ENCODE results near the gene TSPAN9. TPM values are rescaled to one million over a fixed set of nuclear protein-coding genes. Genes with fewer than 3 reads are reported as not detected.

TSPAN9 gene
- total RNA-seq, 2 experiments from 2014 or later: 0.07 TPM; not detected in 1

GRCh38 chr12:3152011-3152511 lies 74.9 kb downstream of the TSPAN9 start:
- no peak for TF ChIP-seq CTCF (IDR thresholded peaks at IDR 0.05)
- H3K4me3 Mint-ChIP-seq: no peak overlapping the region
- DNase-seq (no peak), ATAC-seq (no peak)
- POLR2A ChIA-PET: interaction anchor here (1.3 kb wide), 1 partner anchor 39 kb away, joined by 3 read pairs; no protein-coding TSS in a partner anchor
- peaks cover 14% of the 10 kb centered on the region for H3K27me3 Mint-ChIP-seq
- intact Hi-C loops (cut with micrococcal nuclease): no loop called here
- peaks cover 5% of the 10 kb centered on the region for H3K4me1 Mint-ChIP-seq (ENCODE audit: low read depth)
- H3K9me3 Mint-ChIP-seq: no peaks in the 10 kb centered on the region
- no peak overlapping the region for H3K27ac Mint-ChIP-seq
- CTCF ChIA-PET: interaction anchor here (1.3 to 2.7 kb wide), 2 partner anchors 51 to 148 kb away, joined by 3 to 11 read pairs; no protein-coding TSS in a partner anchor
- H3K36me3 Mint-ChIP-seq (ENCODE audit: low read depth): no peaks in the 10 kb centered on the region

- peak; percentile 70 for DNase-seq
- H3K27me3 Mint-ChIP-seq: peaks cover 12% of the 10 kb centered on the region
- no peaks in the 10 kb centered on the region for H3K36me3 Mint-ChIP-seq (ENCODE audit: low read depth)
- H3K4me3 Mint-ChIP-seq: no peak overlapping the region
- POLR2A ChIA-PET: interaction anchor here (0.7 to 1.3 kb wide), 3 partner anchors 11 to 38 kb away, joined by 3 read pairs; no protein-coding TSS in a partner anchor
- no peak for TF ChIP-seq CTCF (IDR thresholded peaks at IDR 0.05)
- H3K9me3 Mint-ChIP-seq: no peaks in the 10 kb centered on the region
- CTCF ChIA-PET: interaction anchor here (0.8 to 2.7 kb wide), 9 partner anchors 16 to 569 kb away, joined by 3 to 11 read pairs (median 3); no protein-coding TSS in a partner anchor
- intact Hi-C loops (cut with micrococcal nuclease): no loop called here
- H3K4me1 Mint-ChIP-seq (ENCODE audit: low read depth): peaks cover 5% of the 10 kb centered on the region
- peak; percentile 96 for ATAC-seq
- H3K27ac Mint-ChIP-seq: no peak overlapping the region
Observed at GRCh38 chr12:3152892-3153291, 75.7 kb downstream of the TSPAN9 start.

GRCh38 chr12:3154006-3154405 lies 76.8 kb downstream of the TSPAN9 start:
- TF ChIP-seq CTCF (IDR thresholded peaks at IDR 0.05): no peak
- peaks cover 5% of the 10 kb centered on the region for H3K4me1 Mint-ChIP-seq (ENCODE audit: low read depth)
- H3K36me3 Mint-ChIP-seq (ENCODE audit: low read depth): no peaks in the 10 kb centered on the region
- ChIA-PET CTCF (interaction anchor here (0.8 to 2.7 kb wide), 6 partner anchors 15 to 570 kb away, joined by 3 to 11 read pairs (median 4); no protein-coding TSS in a partner anchor), POLR2A (interaction anchor here (0.7 to 1.0 kb wide), 2 partner anchors 10 to 24 kb away, joined by 3 read pairs; no protein-coding TSS in a partner anchor)
- no peak overlapping the region for H3K4me3 Mint-ChIP-seq
- no peak overlapping the region for H3K27ac Mint-ChIP-seq
- H3K9me3 Mint-ChIP-seq: no peaks in the 10 kb centered on the region
- ATAC-seq: no peak
- H3K27me3 Mint-ChIP-seq: peaks cover 12% of the 10 kb centered on the region
- no peak for DNase-seq
- intact Hi-C loops (cut with micrococcal nuclease): no loop called here

- intact Hi-C loops (cut with micrococcal nuclease): no loop called here
- POLR2A ChIA-PET: no interaction called here
- H3K4me1 Mint-ChIP-seq (ENCODE audit: low read depth): peaks cover 5% of the 10 kb centered on the region
- H3K36me3 Mint-ChIP-seq (ENCODE audit: low read depth): no peaks in the 10 kb centered on the region
- TF ChIP-seq CTCF (IDR thresholded peaks at IDR 0.05): no peak
- DNase-seq (no peak), ATAC-seq (no peak)
- peaks cover 3% of the 10 kb centered on the region for H3K27me3 Mint-ChIP-seq
- H3K4me3 Mint-ChIP-seq: no peak overlapping the region
- no peak overlapping the region for H3K27ac Mint-ChIP-seq
- CTCF ChIA-PET: interaction anchor here (1.5 kb wide), 1 partner anchor 82 kb away, joined by 3 read pairs; no protein-coding TSS in a partner anchor
- no peaks in the 10 kb centered on the region for H3K9me3 Mint-ChIP-seq
Observed at GRCh38 chr12:3155702-3156370, 78.7 kb downstream of the TSPAN9 start.
